OCI-LY3 (cell line): ENCODE data around the gene SNCAIP.

Source experiments
- CTCF ChIP-seq: fragments of 200-600, 300-600 bp; sonication (generic); IDR thresholded peaks from 2 replicates; pipeline ENCODE4 v1.5.1; 2014; ENCODE audit warnings: antibody characterized with exemption, low read length, low read depth
- EZH2phosphoT487 ChIP-seq: fragments of 200-600 bp; shearing (Covaris generic); IDR thresholded peaks from 2 replicates; pipeline ENCODE4 v1.6.1; 2018; ENCODE audit warnings: antibody characterized with exemption, mixed run types, low read depth

- TF ChIP-seq CTCF (no peak), EZH2phosphoT487 (no peak)
Observed at GRCh38 chr5:122462486-122462885, 150.4 kb downstream of the SNCAIP start.
